ENCODE results near the gene PTPRK.

The PTPRK gene

GRCh38 chr6:128500014-128500413 lies 20.4 kb downstream of the PTPRK start:
- no peak for TF ChIP-seq CTCF (IDR thresholded peaks at IDR 0.05; ENCODE audit: low read depth, low read length)
- no peaks in the 10 kb centered on the region for H3K27me3 ChIP-seq (ENCODE audit: insufficient read depth, low read depth, severe bottlenecking)
- no peaks in the 10 kb centered on the region for H3K9me3 ChIP-seq (ENCODE audit: severe bottlenecking)
- DNase-seq, result no peak
- no peak overlapping the region for H3K27ac ChIP-seq
- no peak overlapping the region for H3K4me3 ChIP-seq (ENCODE audit: low read depth, low read length)
- H3K36me3 ChIP-seq, result no peaks in the 10 kb centered on the region

GRCh38 chr6:128499079-128499731 lies 21.2 kb downstream of the PTPRK start:
- Histone ChIP-seq H3K36me3 (no peaks in the 10 kb centered on the region), H3K4me3 (ENCODE audit: low read depth, low read length) (no peak overlapping the region), H3K27ac (no peak overlapping the region), H3K27me3 (ENCODE audit: insufficient read depth, low read depth, severe bottlenecking) (no peaks in the 10 kb centered on the region), H3K9me3 (ENCODE audit: severe bottlenecking) (no peaks in the 10 kb centered on the region)
- DNase-seq, result no peak
- no peak for TF ChIP-seq CTCF (IDR thresholded peaks at IDR 0.05; ENCODE audit: low read depth, low read length)

- no peak for TF ChIP-seq CTCF (IDR thresholded peaks at IDR 0.05; ENCODE audit: low read depth, low read length)
- Histone ChIP-seq H3K36me3 (no peaks in the 10 kb centered on the region), H3K9me3 (ENCODE audit: severe bottlenecking) (no peaks in the 10 kb centered on the region), H3K27me3 (ENCODE audit: insufficient read depth, low read depth, severe bottlenecking) (no peaks in the 10 kb centered on the region), H3K27ac (no peak overlapping the region), H3K4me3 (ENCODE audit: low read depth, low read length) (no peak overlapping the region)
- no peak for DNase-seq
Measured at GRCh38 chr6:128498234-128498633, 22.2 kb downstream of the PTPRK start.

GRCh38 chr6:128495536-128496333 lies 24.7 kb downstream of the PTPRK start:
- Histone ChIP-seq H3K9me3 (ENCODE audit: severe bottlenecking) (no peaks in the 10 kb centered on the region), H3K27me3 (ENCODE audit: insufficient read depth, low read depth, severe bottlenecking) (no peaks in the 10 kb centered on the region), H3K4me3 (ENCODE audit: low read depth, low read length) (no peak overlapping the region), H3K36me3 (no peaks in the 10 kb centered on the region), H3K27ac (no peak overlapping the region)
- TF ChIP-seq CTCF (IDR thresholded peaks at IDR 0.05; ENCODE audit: low read depth, low read length), result no peak
- DNase-seq, result no peak

GRCh38 chr6:128494440-128494839 lies 26.0 kb downstream of the PTPRK start:
- no peak overlapping the region for H3K4me3 ChIP-seq (ENCODE audit: low read depth, low read length)
- no peaks in the 10 kb centered on the region for H3K27me3 ChIP-seq (ENCODE audit: insufficient read depth, low read depth, severe bottlenecking)
- no peak for DNase-seq
- no peak for TF ChIP-seq CTCF (IDR thresholded peaks at IDR 0.05; ENCODE audit: low read depth, low read length)
- no peaks in the 10 kb centered on the region for H3K36me3 ChIP-seq
- H3K9me3 ChIP-seq (ENCODE audit: severe bottlenecking), result no peaks in the 10 kb centered on the region
- H3K27ac ChIP-seq, result no peak overlapping the region
